GM12892 (cell line): ENCODE data around the gene THADA.

Experiments
- POLR2A ChIP-seq: IDR thresholded peaks from 2 replicates; pipeline ENCODE4 v1.6.1; 2011; ENCODE audit warnings: low read depth, low read length, control low read depth
- POLR2AphosphoS5 ChIP-seq: IDR thresholded peaks from 2 replicates; pipeline ENCODE4 v1.6.1; 2011; ENCODE audit warnings: low read depth, low read length, control low read depth

- TF ChIP-seq POLR2A (no peak), POLR2AphosphoS5 (no peak)
These were observed 23.7 kb upstream of the THADA start for GRCh38 chr2:43619511-43619910.
